HG02759 (cell line): ENCODE measurements around the gene ADORA2A.

Experiments used
- ATAC-seq: cut with Tn5 transposase; IDR thresholded peaks from one replicate; pipeline ENCODE4 v1.9.1; 2021; ENCODE audit warnings: mild to moderate bottlenecking, moderate library complexity; ENCODE audit not compliant: unreplicated experiment

Gene ADORA2A

DNA sequence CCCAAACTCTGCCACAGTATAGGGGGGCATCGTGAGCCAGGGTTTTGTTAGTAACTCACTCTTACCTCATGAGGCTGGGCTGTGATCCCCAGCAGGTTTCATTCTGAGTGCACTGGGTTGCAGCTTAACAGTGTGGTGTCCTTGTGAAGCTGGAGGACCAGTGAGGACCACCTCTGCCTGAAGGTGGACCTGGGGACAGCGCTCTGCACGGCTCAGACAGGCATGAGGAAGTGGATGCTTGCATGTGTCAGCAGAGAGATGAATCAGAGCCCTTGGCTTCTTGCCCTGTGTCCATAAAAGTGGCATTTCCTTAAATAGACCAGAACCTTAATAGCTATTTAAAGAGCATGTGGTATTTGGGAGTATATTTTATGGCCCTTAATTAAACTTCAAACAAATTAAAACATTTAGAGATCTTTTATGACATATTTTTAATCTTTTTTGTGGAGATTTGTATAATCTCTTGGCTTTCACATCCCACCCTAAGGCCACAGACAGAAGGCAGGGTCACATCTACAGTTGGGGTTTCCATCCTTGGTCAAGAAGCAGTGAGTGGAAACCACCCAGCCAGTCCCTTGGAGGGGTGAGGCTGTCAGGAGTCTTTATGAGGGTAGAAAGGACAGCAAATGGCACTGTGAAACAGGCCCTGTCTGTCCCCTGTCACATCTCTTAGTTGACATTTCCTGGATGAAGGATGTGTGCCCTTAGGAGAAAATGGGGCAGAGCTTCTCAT is 24.8 kb upstream of the ADORA2A start:
- ATAC-seq = peak; percentile 41

DNA sequence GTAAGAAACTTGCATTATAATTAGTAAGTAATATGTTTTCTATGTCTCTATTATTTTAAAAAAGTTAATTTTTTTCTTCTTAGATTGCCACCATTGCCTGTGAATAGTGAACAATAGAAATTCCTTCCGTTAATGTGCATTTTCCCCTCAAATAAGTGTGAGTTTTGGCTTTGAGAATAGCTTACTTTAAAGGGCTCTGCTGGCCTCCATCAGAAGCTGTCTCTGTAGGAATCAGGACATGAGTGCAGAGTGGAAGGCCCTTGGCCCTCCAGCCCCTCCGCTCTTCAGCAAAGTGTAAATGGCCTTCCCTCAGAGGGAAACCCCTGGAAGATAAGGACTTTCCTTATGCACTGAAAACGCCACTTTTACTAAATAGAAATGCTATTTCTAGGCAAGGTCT is 24.1 kb upstream of the ADORA2A start:
- ATAC-seq = no peak

DNA sequence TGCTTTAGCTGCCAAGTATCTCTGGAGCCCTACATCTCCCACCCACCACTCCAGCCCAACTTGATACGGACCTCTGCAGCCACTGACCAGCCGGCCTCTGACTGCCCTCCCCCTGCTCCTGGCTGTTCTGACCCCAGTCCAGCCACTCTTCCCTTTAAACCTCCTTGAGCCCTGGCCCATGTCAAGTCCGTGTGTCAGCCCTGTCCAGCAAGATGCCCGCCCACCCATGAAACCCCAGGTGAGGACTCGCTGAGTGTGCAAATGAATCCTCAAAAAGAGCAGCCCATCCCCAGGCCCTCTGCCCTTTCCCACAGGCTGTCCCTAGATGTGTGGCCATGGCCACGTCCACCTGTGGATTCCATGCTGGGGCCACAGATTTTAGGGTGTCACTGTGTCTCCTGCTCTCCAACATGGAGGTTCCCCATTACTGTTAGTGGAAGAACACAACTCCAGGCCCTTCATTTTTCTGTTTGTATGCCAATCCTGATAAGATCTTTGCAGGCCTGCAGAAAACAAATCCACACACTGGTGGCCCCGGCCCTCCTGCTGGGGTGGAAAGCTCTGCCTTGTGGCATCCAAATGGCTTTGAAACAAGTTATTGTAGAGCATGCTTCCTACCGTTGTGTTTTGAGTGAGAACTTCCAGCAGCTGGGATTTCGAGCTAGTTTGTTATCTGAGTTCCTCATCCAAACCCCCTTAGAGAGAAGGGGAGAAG is 22.7 kb upstream of the ADORA2A start:
- no peak for ATAC-seq

GRCh38 chr22:24405631-24406321 is 21.6 kb upstream of the ADORA2A start:
- ATAC-seq = no peak

- ATAC-seq = no peak
Measured at GRCh38 chr22:24406322-24407277, 20.8 kb upstream of the ADORA2A start.

DNA sequence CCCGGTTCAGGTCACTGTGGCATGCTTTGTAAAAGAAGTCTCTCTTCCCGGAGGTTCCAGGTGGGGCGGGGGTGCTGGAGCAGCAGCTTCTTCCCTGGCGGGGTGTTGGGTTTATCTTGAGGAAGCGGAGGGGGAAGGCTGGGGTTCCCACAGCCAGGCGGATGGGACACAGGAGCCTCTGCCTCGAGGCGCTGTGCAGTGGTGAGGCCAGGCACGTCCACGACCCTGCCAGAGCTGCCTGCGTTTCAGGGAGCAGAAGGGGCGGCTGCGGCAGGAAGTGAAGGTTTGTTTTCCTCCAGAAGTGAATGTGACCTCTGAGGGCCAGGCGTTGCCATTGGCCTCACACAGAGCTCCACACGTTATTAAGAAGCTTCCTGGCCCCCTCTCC is 20.1 kb upstream of the ADORA2A start:
- no peak for ATAC-seq

DNA sequence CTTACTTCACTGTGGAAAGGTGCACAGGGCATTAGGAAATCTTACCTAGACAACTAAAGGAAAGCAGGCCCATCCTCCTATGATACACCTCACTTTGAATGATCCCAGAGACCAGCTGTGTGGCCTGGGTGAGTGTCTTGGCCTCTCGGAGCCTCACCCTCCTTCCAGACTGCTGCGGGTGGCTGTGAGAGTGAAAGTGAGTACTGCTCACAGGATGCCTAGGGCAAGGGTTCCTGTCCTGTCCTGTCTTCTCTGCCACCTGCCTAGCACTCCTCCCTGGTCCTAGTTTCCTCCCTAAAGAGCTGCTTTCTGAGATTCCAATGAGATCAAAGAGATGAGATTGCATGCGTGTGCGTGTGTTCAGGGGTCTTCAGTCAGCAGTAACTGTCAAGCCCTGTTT is 19.5 kb upstream of the ADORA2A start:
- ATAC-seq = no peak

DNA sequence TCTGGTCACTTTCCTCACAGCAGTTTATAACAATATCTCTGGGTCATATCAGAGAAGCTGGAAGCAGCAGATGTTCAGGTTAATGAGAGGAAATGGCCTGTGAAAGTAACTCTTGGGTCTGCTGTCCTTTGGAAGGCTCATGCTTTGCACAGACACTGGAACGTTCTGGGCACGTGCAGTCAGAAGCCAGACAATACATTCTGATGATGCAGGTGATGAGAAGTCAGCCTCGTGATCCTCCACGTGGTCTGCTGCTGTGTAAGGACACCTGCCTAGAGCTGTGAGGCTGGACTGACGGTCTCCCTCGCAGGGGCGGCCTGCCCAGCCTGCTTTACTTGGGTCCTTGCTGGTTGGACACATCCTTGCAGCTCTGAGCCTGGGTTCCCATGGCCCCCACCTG is 18.8 kb upstream of the ADORA2A start:
- ATAC-seq = no peak

DNA sequence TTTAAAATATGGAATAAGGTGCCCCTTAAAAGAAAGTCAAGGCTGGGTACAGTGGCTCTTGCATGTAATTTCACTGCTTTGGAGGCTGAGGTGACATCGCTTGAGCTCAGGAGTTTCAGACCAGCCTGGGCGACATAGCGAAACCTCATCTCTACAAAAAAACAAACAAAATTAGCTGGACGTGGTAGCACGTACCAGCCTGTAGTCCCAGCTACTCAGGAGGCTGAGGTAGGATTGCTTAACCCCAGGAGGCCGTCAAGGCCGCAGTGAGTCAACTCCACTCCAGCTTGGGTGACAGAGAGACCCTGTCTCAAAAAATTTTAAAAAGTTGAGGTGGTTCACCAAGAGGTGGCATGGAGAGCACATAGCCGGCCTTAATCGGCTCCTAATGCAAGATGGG is 17.7 kb upstream of the ADORA2A start:
- no peak for ATAC-seq

DNA sequence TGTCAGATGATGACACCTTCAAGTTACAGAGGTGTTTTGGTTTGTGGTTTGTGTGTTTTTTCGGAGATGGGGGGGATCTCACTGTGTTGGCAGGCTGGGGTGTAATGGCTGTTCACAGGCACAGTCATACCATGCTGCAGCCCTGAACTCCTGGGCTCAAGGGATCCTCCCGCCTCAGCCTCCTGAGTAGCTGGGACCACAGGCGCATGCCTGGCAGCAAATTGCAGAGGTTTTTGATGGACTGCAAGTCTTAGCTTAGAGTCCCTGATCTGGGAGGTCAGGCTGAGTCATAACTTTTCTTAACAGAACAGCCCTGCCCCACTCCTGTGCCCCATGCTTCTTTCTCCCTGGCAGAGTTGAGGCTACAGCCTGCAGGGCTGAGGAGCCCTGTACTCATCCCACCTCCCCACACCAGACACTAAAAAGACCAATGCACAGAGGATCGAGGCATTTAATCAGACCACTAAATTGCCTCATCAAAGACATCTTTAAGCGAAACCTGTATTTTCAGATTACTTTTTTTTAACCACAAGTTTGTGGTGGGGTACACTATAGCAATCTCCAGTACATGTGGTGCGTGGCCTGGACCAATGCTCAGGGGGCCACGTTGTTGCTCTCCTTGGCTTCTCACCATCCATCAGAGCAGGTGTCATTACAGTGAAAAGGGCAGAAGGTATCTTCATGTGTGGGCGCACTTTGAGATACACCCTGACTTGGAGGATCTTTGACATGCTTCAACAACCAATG is 17.1 kb upstream of the ADORA2A start:
- ATAC-seq = no peak

GRCh38 chr22:24411256-24412004 is 16.0 kb upstream of the ADORA2A start:
- no peak for ATAC-seq

DNA sequence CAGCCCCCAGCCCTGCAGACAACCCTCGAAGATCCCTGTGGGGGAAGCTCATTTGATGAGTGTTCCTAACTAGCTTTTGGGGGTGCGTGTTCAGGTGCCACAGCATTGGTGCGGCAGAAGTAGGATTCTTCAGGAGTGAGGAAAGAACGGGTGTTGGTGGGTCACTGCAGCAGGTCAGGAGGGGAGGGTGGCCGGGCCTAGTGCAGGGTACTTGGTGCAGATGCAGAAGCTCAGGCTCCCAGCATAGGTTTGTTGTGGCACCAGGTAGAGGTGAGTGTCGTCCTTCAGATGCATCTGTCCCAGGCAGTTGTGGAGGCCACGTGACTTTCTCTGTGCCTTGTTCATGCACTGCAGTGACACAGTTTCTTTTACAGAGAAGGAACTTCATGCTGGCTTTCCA is 15.1 kb upstream of the ADORA2A start:
- ATAC-seq = no peak

GRCh38 chr22:24413271-24413670 is 14.1 kb upstream of the ADORA2A start:
- ATAC-seq = no peak

- ATAC-seq = no peak
Measured at GRCh38 chr22:24413736-24414385, 13.5 kb upstream of the ADORA2A start.

GRCh38 chr22:24414523-24414922 is 12.9 kb upstream of the ADORA2A start:
- no peak for ATAC-seq

DNA sequence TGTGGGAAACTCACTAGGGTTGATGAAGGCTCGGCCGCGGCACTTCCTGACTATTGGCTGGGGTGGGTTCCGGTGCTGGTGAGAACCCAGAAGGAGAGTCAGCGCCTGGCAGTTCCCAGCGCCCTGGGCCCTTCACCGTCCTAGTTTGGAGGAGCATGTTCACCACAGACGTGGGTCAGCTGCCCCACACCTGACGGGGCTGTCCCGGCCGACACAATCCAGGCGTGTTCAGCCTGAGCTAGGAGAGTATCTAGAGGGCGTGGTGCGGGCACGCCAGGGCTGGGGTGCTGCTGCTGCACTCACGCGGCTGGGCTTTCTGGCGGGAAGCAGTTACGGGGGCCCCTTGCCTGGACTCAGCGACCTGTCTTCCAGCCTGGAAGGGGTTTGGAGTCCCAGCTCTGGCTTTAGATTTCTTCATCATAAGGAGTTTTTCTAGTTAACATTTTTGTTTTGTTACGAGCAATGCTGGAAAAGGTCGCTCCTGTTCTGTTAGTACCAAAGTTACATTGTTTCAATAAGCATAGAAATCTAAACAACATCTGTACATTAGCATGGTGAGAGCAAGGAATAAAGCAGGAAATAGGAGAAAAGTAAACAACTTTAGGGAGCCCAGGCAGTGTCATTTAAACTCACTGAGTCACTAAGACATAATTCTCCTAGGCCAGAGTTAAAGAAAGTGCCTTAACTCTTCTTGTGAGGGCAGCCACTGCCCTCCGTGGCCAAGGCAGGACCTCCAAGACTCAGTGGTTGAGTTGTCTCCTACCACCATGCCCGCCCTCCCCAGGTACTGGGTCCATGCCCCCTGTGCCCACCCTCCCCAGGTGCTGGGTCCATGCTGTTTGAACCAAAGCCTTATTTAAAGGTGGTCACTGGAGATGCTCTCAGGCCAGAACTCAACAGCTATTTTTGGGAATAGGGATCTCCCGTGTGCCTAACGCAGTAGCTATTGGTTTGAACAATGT is 12.1 kb upstream of the ADORA2A start:
- ATAC-seq = no peak

DNA sequence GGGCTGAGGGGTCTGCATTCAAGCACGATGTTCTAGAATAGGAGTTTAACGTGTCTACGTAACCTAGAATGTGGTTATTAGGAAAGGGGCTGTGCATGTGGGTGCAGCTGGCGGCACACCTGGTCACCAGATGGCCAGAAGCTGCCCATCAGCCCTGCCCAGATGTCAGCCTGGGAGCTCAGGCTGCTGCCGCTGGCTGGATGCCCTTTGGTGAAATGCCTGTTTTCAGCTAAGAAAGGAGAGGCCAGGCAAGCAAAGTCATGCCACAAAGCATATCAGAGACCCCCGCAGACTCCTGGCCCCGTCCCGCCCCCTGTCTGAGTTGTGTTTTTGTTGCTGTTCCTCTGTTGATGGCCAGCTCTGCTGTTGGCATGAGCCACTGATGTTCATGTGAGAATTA is 11.3 kb upstream of the ADORA2A start:
- ATAC-seq = no peak

GRCh38 chr22:24416611-24417010 is 10.8 kb upstream of the ADORA2A start:
- no peak for ATAC-seq
